GM10847 (cell line): ENCODE data around the gene CUX1.

ENCODE experiments used
- POLR2A ChIP-seq: IDR thresholded peaks from 2 replicates; pipeline ENCODE4 v1.6.1; 2011; ENCODE audit not compliant: insufficient read length; ENCODE audit errors: extremely low read depth

CUX1 gene

GRCh38 chr7:102061981-102062390 is 244.6 kb downstream of the CUX1 start:
- TF ChIP-seq POLR2A: no peak

GRCh38 chr7:102063690-102064180 is 246.3 kb downstream of the CUX1 start:
- TF ChIP-seq POLR2A: no peak

- TF ChIP-seq POLR2A: no peak
Observed at GRCh38 chr7:102064361-102065025, 247.1 kb downstream of the CUX1 start.

GRCh38 chr7:102065226-102065625 is 247.8 kb downstream of the CUX1 start:
- no peak for TF ChIP-seq POLR2A

GRCh38 chr7:102066476-102066875 is 249.1 kb downstream of the CUX1 start:
- no peak for TF ChIP-seq POLR2A

- TF ChIP-seq POLR2A: no peak
Observed at GRCh38 chr7:102068846-102069245, 251.4 kb downstream of the CUX1 start.

- no peak for TF ChIP-seq POLR2A
Observed at GRCh38 chr7:102069931-102070629, 252.7 kb downstream of the CUX1 start.

GRCh38 chr7:102072003-102072402 is 254.6 kb downstream of the CUX1 start:
- no peak for TF ChIP-seq POLR2A

- TF ChIP-seq POLR2A: no peak
Observed at GRCh38 chr7:102072636-102073209, 255.3 kb downstream of the CUX1 start.

GRCh38 chr7:102073931-102074880 is 256.8 kb downstream of the CUX1 start:
- TF ChIP-seq POLR2A: no peak

- no peak for TF ChIP-seq POLR2A
Observed at GRCh38 chr7:102075126-102075525, 257.7 kb downstream of the CUX1 start.

- no peak for TF ChIP-seq POLR2A
Observed at GRCh38 chr7:102075553-102076135, 258.2 kb downstream of the CUX1 start.

- no peak for TF ChIP-seq POLR2A
Observed at GRCh38 chr7:102077081-102077480, 259.7 kb downstream of the CUX1 start.

- TF ChIP-seq POLR2A: no peak
Observed at GRCh38 chr7:102079140-102080018, 262.0 kb downstream of the CUX1 start.
